ENCODE results near the gene ZBTB7C.
A peak's percentile ranks its signal among the peaks of the same experiment; 100 is the strongest.

Gene ZBTB7C

DNA sequence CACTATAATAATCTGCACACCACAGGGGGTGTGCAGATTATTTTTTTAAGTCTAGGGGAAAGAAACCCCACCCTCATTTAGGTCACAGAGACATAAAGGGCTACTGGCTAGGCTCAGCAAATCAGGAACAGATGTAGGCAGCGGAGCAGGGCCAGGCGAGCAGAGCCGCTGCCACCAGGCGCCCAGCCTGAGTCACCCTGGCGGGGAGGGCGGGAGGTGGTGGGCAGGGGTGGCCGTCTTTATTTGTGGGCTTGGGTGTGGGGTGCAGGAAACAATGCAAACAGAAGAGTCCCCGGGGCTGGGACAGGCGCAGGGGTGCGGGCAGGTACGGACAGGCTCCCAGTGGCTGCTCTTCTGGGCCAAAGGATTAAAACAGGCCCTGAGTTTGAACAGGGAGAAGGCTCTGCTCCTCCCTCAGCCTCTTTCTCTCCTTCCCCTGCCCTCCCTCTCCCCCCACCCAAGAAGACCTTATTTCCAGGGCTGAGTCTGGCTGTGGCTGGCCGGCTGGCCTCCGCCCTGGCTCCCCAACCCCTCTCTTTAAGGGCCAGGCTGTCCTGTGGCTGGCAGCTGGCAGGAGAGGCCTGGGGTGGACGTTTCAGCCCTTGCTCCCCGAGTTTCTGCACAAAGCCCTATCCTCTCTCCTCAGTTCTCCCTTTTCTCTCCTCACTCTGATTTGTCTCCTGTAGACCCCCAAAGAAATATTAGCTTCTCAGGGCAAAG is 335.8 kb downstream of the ZBTB7C start:
- DNase-seq, result no peak

GRCh38 chr18:48072428-48073204 is 336.6 kb downstream of the ZBTB7C start:
- no peak for DNase-seq

DNA sequence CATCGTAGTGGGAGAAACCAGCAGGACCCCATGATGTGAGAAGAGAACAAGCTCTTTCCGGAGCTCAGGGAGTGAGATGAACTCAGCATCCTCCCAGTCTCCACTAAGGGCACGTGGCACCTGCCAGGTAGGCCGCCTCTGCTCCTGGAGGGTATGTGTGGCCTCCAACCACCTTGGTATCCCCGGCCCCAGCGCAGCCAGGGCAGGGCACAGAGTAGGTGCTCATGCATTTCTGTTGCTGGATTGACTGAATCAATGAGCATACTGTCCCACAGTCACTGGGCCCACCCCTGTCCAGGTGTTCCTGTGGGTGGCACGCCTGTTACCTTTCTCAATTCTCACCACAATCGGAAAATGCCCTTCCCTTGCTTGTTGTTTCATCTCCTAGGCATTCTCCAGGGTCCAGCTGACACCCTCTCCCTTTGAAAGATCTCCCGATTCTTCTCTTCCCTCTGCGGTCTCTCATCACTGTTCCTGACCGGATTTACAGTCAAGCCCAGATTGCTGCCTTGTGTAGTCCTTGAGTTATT is 340.2 kb downstream of the ZBTB7C start:
- DNase-seq, result no peak

DNA sequence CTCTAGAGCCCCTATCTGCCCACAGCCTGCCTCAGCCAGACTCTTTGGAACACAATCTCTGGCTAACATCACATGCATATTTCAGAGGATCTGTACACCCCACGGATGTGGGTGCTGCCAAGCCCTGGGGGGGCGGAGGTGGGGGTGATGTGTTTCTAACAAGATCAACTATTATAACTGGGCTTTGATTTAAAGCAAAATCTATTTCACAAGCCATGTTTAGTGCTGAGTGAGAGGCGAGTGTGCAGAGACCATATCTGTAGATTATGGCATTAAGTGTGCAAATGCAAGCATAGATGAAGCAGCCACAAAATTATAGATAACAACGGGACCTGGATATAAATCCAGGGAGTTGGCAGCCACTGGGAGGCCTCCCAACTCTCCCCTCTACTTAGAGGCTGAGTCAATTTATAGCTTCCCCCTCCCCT is 342.9 kb downstream of the ZBTB7C start:
- DNase-seq, result no peak

GRCh38 chr18:48065601-48065995 is 343.6 kb downstream of the ZBTB7C start:
- peak; percentile 50 for DNase-seq

DNA sequence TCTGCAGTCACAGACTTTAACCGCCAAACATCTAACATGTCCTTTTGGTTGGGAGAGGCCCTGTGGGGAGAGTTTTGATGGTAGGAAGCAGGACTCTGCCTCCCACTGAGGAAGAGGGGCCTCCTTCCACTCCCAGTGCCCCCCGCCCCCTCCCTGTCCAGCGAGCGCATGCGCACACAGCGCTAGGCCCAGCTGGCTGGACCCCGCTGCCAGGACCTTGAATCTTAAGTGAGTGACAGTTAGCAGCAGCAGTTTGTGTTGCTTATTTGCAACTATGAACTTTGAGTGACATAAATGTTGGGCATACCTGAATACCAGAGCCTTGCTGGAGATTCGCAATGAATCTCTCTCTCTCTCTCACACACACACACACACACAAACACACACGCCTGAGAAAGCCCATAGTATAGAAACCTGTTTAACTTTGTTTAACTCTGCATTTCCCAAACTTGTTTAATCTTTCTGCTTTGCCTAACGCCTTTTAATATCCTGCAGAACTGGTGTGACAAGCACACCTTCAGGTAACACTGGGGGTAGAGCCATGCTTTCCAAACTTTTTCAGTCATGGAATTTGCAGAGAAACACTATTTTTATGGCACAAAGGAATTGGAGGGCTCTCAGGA is 344.1 kb downstream of the ZBTB7C start:
- DNase-seq, result peak; percentile 27

GRCh38 chr18:48061781-48062570 is 347.2 kb downstream of the ZBTB7C start:
- peak; percentile 8 for DNase-seq

GRCh38 chr18:48060970-48061369 is 348.2 kb downstream of the ZBTB7C start:
- DNase-seq, result peak; percentile 31

- DNase-seq, result peak; percentile 19
These were observed 348.8 kb downstream of the ZBTB7C start for GRCh38 chr18:48060346-48060745.

GRCh38 chr18:48059455-48060010 is 349.6 kb downstream of the ZBTB7C start:
- peak; percentile 13 for DNase-seq

GRCh38 chr18:48058486-48058885 is 350.7 kb downstream of the ZBTB7C start:
- peak; percentile 19 for DNase-seq

- no peak for DNase-seq
These were observed 352.2 kb downstream of the ZBTB7C start for GRCh38 chr18:48057018-48057417.

DNA sequence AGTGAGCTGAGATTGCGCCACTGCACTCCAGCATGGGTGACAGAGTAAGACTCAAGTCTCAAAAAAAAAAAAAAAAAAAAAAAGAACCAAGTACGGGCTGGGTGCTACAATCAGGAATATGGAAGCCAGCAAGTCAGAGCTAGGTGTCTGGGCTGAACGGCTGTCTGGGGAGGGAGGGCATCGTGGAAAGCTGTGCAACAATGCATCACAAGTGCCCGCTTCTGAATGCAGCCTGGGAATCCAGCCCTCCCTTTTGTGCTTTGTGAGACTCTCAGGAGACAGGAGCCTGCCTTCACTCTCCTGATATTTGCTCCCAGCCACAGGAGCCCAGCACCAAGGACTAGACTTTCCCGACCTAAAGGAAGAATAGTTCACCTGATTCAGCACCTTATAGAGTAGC is 353.8 kb downstream of the ZBTB7C start:
- no peak for DNase-seq

DNA sequence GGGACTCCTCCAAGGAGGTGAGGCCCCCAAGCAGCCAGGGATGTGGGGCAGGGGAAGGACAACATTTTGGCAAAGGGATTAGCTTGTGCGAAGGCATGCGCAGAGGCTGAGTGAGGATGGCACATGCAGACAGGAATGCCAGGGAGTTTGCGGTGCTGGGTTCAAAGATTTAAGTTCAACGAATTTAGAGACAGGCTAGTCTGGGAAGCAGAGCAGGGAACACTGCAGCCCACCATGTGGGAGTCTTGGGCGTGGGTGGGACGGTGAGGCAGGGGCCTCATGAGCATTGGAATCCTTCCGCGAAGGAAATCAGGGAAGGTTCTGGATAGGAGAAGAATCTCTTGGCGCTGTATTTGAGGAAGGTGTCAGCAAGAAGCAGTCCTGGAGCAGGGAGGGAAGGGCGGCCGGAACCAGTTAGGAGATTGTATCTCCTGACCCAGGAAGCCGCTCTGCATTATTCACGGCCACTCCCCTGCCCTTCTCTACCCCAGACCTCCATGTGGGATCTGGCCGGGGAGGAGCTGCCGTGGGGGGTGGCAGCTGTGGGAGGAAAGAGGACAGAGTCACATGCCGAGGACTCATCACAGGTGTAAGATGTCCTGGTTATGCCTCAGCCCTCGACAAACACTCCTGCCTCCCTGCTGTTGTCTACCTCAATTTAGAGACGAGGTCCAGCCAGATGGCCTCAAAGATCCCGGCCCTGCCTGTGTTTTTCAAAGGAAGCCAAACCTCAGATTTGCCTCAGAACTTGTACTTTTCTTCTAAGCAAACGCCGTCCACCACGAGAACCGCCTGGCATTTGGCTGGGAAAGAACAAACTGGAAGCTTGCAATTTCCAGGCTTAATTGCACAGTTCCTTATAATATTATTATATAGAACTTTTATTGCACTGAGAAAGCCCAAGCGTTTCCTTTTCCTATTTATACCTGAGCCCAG is 355.0 kb downstream of the ZBTB7C start:
- DNase-seq, result no peak

- no peak for DNase-seq
These were observed 356.3 kb downstream of the ZBTB7C start for GRCh38 chr18:48052842-48053241.

- no peak for DNase-seq
These were observed 357.0 kb downstream of the ZBTB7C start for GRCh38 chr18:48051945-48052840.

- DNase-seq, result peak; percentile 33
These were observed 359.0 kb downstream of the ZBTB7C start for GRCh38 chr18:48050176-48050575.

DNA sequence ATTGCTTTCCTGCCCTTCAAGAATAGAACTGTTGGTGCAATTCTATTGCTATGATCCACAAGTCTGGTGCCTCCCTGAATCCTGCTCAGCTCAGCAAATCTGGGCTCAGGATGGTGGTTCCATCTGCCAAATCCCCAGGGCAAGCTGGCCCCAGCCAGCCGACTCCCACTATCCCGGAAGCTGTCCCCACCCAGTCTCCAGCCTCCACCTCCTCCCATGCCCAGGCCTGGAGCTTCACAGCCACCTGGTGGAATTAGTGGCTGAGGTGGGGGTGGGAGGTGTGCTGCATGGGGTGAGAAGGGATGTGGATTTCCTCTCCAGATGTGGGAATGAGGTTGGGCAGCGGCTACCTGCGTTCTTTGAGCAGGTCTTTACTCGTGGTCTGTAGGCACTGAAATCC is 359.4 kb downstream of the ZBTB7C start:
- DNase-seq, result peak; percentile 21

- peak; percentile 14 for DNase-seq
These were observed 360.9 kb downstream of the ZBTB7C start for GRCh38 chr18:48048251-48048650.

DNA sequence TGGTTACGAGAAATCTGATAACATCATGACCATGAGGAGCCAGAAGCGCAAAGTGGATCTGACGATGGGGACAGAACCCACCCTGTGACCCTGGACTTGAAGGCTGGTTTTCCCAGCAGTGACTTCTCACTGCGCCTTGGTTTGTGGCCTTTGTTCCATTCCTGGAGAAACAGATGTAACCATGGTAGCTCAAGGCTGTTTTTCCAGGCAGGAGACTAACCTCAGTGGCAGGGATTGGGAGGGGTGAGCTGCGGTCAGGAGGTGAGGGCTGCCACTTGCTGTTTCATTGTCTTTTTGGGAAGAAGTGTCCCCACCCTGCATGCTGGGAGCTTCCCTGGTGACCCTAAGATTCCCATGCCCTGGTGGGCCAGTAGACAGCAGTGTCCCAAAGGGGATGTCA is 362.3 kb downstream of the ZBTB7C start:
- peak; percentile 34 for DNase-seq
